SH-SY5Y (cell line): ENCODE measurements around the gene MEF2B.

Experiments
- GATA2 ChIP-seq: IDR thresholded peaks from 2 replicates; pipeline ENCODE4 v1.6.1; 2011; ENCODE audit warnings: mild to moderate bottlenecking, low read depth, low read length
- GATA3 ChIP-seq: IDR thresholded peaks from 2 replicates; pipeline ENCODE4 v1.6.1; 2011; ENCODE audit warnings: low read depth, mild to moderate bottlenecking, low read length, moderate library complexity

DNA sequence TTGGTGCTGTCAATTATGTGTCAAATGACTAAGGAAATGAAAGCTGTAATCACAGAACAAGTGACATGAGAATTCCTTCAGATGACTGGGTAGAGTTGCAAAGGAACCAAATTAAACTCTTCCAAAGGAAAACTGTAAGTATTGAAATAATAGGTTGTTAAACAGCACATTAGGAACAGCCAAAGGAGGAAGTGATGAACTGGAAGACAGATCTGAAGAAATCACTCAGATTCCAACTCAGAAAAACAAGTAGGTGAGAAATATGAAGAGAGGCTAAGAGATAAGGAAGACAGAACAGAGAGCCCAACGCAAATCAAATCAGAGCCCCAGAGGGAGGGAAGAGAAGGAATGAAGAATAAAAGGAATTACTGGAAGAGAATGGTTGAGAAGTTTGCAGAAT, 47.2 kb downstream of the MEF2B start:
- TF ChIP-seq GATA3 (no peak), GATA2 (no peak)
